GM23338 (cell line): Measurements from ENCODE around the gene MAD1L1. TPM values are rescaled to one million over a fixed set of nuclear protein-coding genes. Genes with fewer than 3 reads are reported as not detected.

Experiments used
- ATAC-seq: fragments of 200-7000 bp; cut with Tn5 transposase; 3 replicates; pipeline ENCODE4 v1.9.1; 2020
- DNase-seq: peaks from one replicate; pipeline ENCODE4 v3.0.0-alpha.2; 2015; ENCODE audit warnings: low spot score
- H2AFZ ChIP-seq: fragments of 200-600 bp; sonication (generic); 2 replicates; pipeline ENCODE4 v1.8.0; 2016; ENCODE audit warnings: antibody characterized with exemption, mild to moderate bottlenecking, moderate library complexity
- H3F3A ChIP-seq: fragments of 200-600 bp; sonication (generic); replicated peaks from 2 replicates; pipeline ENCODE4 v1.8.0; 2017; ENCODE audit warnings: antibody characterized with exemption, mixed run types, low read depth
- H3K27ac ChIP-seq: fragments of 200-600 bp; sonication (generic); 2 replicates; pipeline ENCODE4 v1.6.1; 2016; ENCODE audit warnings: low read depth
- H3K27me3 ChIP-seq: fragments of 200-600 bp; sonication (generic); 2 replicates; pipeline ENCODE4 v1.8.0; 2016; ENCODE audit warnings: mild to moderate bottlenecking, mixed run types, moderate library complexity; ENCODE audit not compliant: insufficient read depth
- H3K36me3 ChIP-seq: fragments of 200-600 bp; sonication (generic); 2 replicates; pipeline ENCODE4 v1.8.0; 2016; ENCODE audit warnings: mild to moderate bottlenecking; ENCODE audit not compliant: insufficient read depth
- H3K4me1 ChIP-seq: fragments of 200-600 bp; sonication (generic); 2 replicates; pipeline ENCODE4 v1.8.0; 2016; ENCODE audit warnings: mild to moderate bottlenecking, moderate library complexity; ENCODE audit not compliant: insufficient read depth
- H3K4me2 ChIP-seq: fragments of 200-600 bp; sonication (generic); 2 replicates; pipeline ENCODE4 v1.7.1; 2017; ENCODE audit warnings: mixed run types
- H3K4me3 ChIP-seq: fragments of 200-600 bp; sonication (generic); 2 replicates; pipeline ENCODE4 v1.6.1; 2016; ENCODE audit warnings: mixed run types
- H3K79me2 ChIP-seq: fragments of 200-600 bp; sonication (generic); replicated peaks from 2 replicates; pipeline ENCODE4 v1.8.0; 2017; ENCODE audit warnings: mild to moderate bottlenecking; ENCODE audit not compliant: insufficient read depth
- H3K9me2 ChIP-seq: fragments of 200-600 bp; sonication (generic); 2 replicates; pipeline ENCODE4 v1.8.0; 2017; ENCODE audit not compliant: insufficient read depth
- H4K20me1 ChIP-seq: fragments of 200-600 bp; sonication (generic); replicated peaks from 2 replicates; pipeline ENCODE4 v1.8.0; 2017; ENCODE audit warnings: mild to moderate bottlenecking; ENCODE audit not compliant: insufficient read depth
- H3K27ac Mint-ChIP-seq: 2 replicates; pipeline ENCODE4 v1.8.0; 2020; ENCODE audit warnings: inconsistent platforms, mild to moderate bottlenecking, moderate library complexity, mixed read lengths
- H3K27me3 Mint-ChIP-seq: 3 replicates; pipeline ENCODE4 v1.8.0; 2022; ENCODE audit warnings: low read depth, mild to moderate bottlenecking, moderate library complexity, mixed read lengths, inconsistent platforms; ENCODE audit not compliant: insufficient read depth, poor library complexity
- H3K36me3 Mint-ChIP-seq: 3 replicates; pipeline ENCODE4 v1.8.0; 2021; ENCODE audit warnings: low read depth, mild to moderate bottlenecking, inconsistent platforms, moderate library complexity, mixed read lengths
- H3K4me1 Mint-ChIP-seq: 3 replicates; pipeline ENCODE4 v1.8.0; 2020; ENCODE audit warnings: mild to moderate bottlenecking, inconsistent platforms, mixed read lengths
- H3K4me3 Mint-ChIP-seq: 3 replicates; pipeline ENCODE4 v1.8.0; 2021; ENCODE audit warnings: moderate library complexity, mild to moderate bottlenecking, inconsistent platforms, mixed read lengths
- H3K9me3 Mint-ChIP-seq: 3 replicates; pipeline ENCODE4 v1.8.0; 2020; ENCODE audit warnings: moderate library complexity, mild to moderate bottlenecking, inconsistent platforms, mixed read lengths
- CREB1 ChIP-seq: fragments of 250-450 bp; sonication (Bioruptor Pico); IDR thresholded peaks from 2 replicates; pipeline ENCODE4 v1.5.0; 2020; ENCODE audit warnings: low read depth, mild to moderate bottlenecking, moderate library complexity
- CTCF ChIP-seq, 2 experiments: fragments of 200-600 bp in 1 of 2; sonication (generic) in 1 of 2; conservative IDR thresholded peaks; 2 replicates each; pipeline versions ENCODE4 v1.5.1 to v1.6.1; 2016 to 2017; ENCODE audit warnings: antibody characterized with exemption in 2 of 2, low read depth in 2 of 2, mild to moderate bottlenecking in 2 of 2, moderate library complexity in 1 of 2
- EZH2phosphoT487 ChIP-seq: fragments of 200-600 bp; sonication (generic); IDR thresholded peaks from one replicate; pipeline ENCODE4 v1.8.1; 2018; ENCODE audit warnings: antibody characterized with exemption; ENCODE audit not compliant: unreplicated experiment
- JUNB ChIP-seq: IDR thresholded peaks from one replicate; pipeline ENCODE4 v1.6.1; 2016; ENCODE audit warnings: antibody characterized with exemption; ENCODE audit not compliant: unreplicated experiment
- NANOG ChIP-seq: IDR thresholded peaks from 2 replicates; pipeline ENCODE4 v1.6.1; 2016; ENCODE audit warnings: antibody characterized with exemption, borderline replicate concordance
- POLR2AphosphoS5 ChIP-seq: IDR thresholded peaks from 2 replicates; pipeline ENCODE4 v1.6.1; 2016; ENCODE audit warnings: antibody characterized with exemption, low read depth
- REST ChIP-seq: IDR thresholded peaks from one replicate; pipeline ENCODE4 v1.6.1; 2018; ENCODE audit warnings: antibody characterized with exemption; ENCODE audit not compliant: unreplicated experiment
- STAT1 ChIP-seq: IDR thresholded peaks from one replicate; pipeline ENCODE4 v1.6.1; 2016; ENCODE audit warnings: antibody characterized with exemption; ENCODE audit not compliant: unreplicated experiment
- ZNF114 ChIP-seq: fragments of 250-450 bp; sonication (Bioruptor Pico); IDR thresholded peaks from 2 replicates; pipeline ENCODE4 v1.5.0; 2020; ENCODE audit warnings: mild to moderate bottlenecking, moderate library complexity
- ZNF462 ChIP-seq: fragments of 250-450 bp; sonication (Bioruptor Pico); IDR thresholded peaks from 2 replicates; pipeline ENCODE4 v1.5.0; 2020; ENCODE audit warnings: mild to moderate bottlenecking, moderate library complexity
- polyA plus RNA-seq: library from polyadenylated mRNA; unstranded; fragments of >200 nt; fragmentation: Nextera tagmentation; extraction: Ambion mirVana; gene quantifications from 2 replicates; pipeline ENCODE4 v1.2.1, GENCODE V29; 2016
- total RNA-seq: library from RNA; depleted of rRNA; stranded (reverse); fragments of >200 nt; shearing (Covaris generic); gene quantifications from 2 replicates; pipeline ENCODE4 v1.2.3, GENCODE V29; 2014

MAD1L1 gene
- total and polyA plus RNA-seq, 2 experiments from 2014 or later: 40.3 to 59.3 TPM

- Histone ChIP-seq H4K20me1 (no peaks in the 10 kb centered on the region), H3K79me2 (0 out of 2 replicates have a peak, but pooled peaks cover 3% of the 10 kb centered on the region), H3K9me2 (no peaks in the 10 kb centered on the region), H3K27ac (no peak overlapping the region), H2AFZ (no peak overlapping the region), H3F3A (no peaks in the 10 kb centered on the region), H3K36me3 (no peaks in the 10 kb centered on the region), H3K27me3 (no peaks in the 10 kb centered on the region), H3K4me2 (no peak overlapping the region), H3K4me3 (no peak overlapping the region), H3K4me1 (no peaks in the 10 kb centered on the region)
- no peak overlapping the region for H3K4me3 Mint-ChIP-seq
- TF ChIP-seq STAT1: no peak
- TF ChIP-seq CREB1 (CRISPR knock-in tag): no peak
- TF ChIP-seq CTCF (conservative IDR thresholded peaks at IDR 0.05; ENCODE audit: low read depth in 2 of 2): no peak
- TF ChIP-seq POLR2AphosphoS5: no peak
- TF ChIP-seq NANOG: no peak
- no peak for TF ChIP-seq EZH2phosphoT487
- TF ChIP-seq ZNF114: no peak
- TF ChIP-seq JUNB: no peak
- TF ChIP-seq ZNF462: no peak
- TF ChIP-seq REST: no peak
- peaks cover 12% of the 10 kb centered on the region for H3K4me1 Mint-ChIP-seq
- ATAC-seq (peak; percentile 63), DNase-seq (peak; percentile 33)
- H3K36me3 Mint-ChIP-seq: peaks cover 15% of the 10 kb centered on the region; the same call in 2 of the 3 replicates
- peak overlapping the region; percentile 51 for H3K27ac Mint-ChIP-seq
- no peaks in the 10 kb centered on the region for H3K9me3 Mint-ChIP-seq
- H3K27me3 Mint-ChIP-seq: peaks cover 9% of the 10 kb centered on the region
These were observed 57.2 kb downstream of the MAD1L1 start for GRCh38 chr7:2175514-2175913.
